ENCODE measurements around the gene JPH3. TPM values are rescaled to one million over a fixed set of nuclear protein-coding genes. Genes with fewer than 3 reads are reported as not detected.
A peak's percentile ranks its signal among the peaks of the same experiment; 100 is the strongest.

JPH3 gene
- total RNA-seq, 2 experiments from 2014 or later: not detected

DNA sequence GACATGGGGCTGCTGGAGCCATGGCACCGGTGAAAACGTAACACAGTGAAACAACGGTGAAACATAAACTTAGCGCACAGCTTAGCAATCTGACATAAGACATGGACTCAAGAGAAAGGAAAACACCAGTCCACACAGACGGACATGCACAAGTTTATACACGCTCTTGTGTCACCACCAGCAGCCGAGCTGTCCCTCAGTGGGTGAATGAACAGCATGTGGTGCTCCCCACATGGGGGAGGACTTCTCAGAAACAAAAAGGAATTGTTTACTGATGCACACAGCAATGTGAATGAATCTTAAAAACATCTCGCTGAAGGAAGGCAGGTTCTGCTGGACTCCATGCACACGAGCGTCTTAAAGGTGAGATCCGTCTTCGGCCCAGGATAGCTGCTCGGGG, 129.3 kb downstream of the JPH3 start:
- intact Hi-C loops (cut with DNase I, micrococcal nuclease): no loop called here
- H3K36me3 ChIP-seq (ENCODE audit: insufficient read depth, low read length): peaks cover 68% of the 10 kb centered on the region
- ATAC-seq (ENCODE audit: poor library complexity): no peak
- Mint-ChIP-seq H3K27me3 (no peaks in the 10 kb centered on the region), H3K36me3 (ENCODE audit: low read depth) (peaks cover 66% of the 10 kb centered on the region), H3K27ac (no peak overlapping the region), H3K9me3 (no peaks in the 10 kb centered on the region), H3K4me1 (ENCODE audit: low read depth) (peaks cover 9% of the 10 kb centered on the region), H3K4me3 (no peak overlapping the region)
- no peaks in the 10 kb centered on the region for H3K27me3 ChIP-seq (ENCODE audit: control insufficient read depth in 1 of 2, insufficient read depth in 2 of 2, low read length in 2 of 2)
- no peak for DNase-seq
- POLR2A ChIA-PET: no interaction called here
- no peak overlapping the region for H3K27ac ChIP-seq (ENCODE audit: low read depth in 1 of 2, low read length in 2 of 2)
- no peak overlapping the region for H3K4me3 ChIP-seq (ENCODE audit: low read length)
- CTCF ChIA-PET: interaction anchor here (1.2 kb wide), 1 partner anchor 140 kb away, joined by 3 read pairs; no protein-coding TSS in a partner anchor
- H3K4me1 ChIP-seq (ENCODE audit: insufficient read depth, low read length): peaks cover 12% of the 10 kb centered on the region
- TF ChIP-seq CTCF (IDR thresholded peaks at IDR 0.05): no peak
- H3K9me3 ChIP-seq (ENCODE audit: control insufficient read depth in 1 of 2, insufficient read depth in 1 of 2, low read length in 2 of 2): no peaks in the 10 kb centered on the region

DNA sequence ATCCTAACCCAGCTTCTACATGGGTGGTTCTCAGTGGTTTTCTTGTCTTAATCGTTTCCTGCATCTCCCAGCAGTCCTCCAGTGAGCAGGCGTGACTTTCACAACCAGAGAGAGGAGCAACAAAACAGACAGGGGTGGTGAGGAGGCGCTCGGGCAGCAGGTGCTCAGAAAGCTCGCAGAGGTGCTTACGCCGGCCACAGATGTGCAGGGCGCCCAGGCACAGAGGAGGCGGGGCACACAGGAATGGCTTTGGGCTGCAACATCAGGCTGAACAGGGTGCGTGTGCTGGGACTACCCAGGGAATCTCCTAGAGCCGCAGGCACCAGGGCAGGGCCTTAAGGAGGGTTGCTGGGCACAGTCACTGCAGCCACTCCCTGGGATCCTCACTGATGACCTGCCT, 130.9 kb downstream of the JPH3 start:
- ChIA-PET CTCF (no interaction called here), POLR2A (no interaction called here)
- no peak overlapping the region for H3K27ac ChIP-seq (ENCODE audit: low read depth in 1 of 2, low read length in 2 of 2)
- H3K36me3 Mint-ChIP-seq (ENCODE audit: low read depth): peaks cover 50% of the 10 kb centered on the region
- no peak for TF ChIP-seq CTCF (IDR thresholded peaks at IDR 0.05)
- DNase-seq: peak in 3 of 14 experiments; percentile 12 to 51 (median 15)
- no peaks in the 10 kb centered on the region for H3K27me3 ChIP-seq (ENCODE audit: control insufficient read depth in 1 of 2, insufficient read depth in 2 of 2, low read length in 2 of 2)
- H3K4me3 Mint-ChIP-seq: no peak overlapping the region
- no peaks in the 10 kb centered on the region for H3K9me3 ChIP-seq (ENCODE audit: control insufficient read depth in 1 of 2, insufficient read depth in 1 of 2, low read length in 2 of 2)
- H3K27ac Mint-ChIP-seq: no peak overlapping the region
- peaks cover 12% of the 10 kb centered on the region for H3K4me1 ChIP-seq (ENCODE audit: insufficient read depth, low read length)
- intact Hi-C loops (cut with DNase I, micrococcal nuclease): no loop called here
- H3K4me3 ChIP-seq (ENCODE audit: low read length): no peak overlapping the region
- H3K9me3 Mint-ChIP-seq: no peaks in the 10 kb centered on the region
- ATAC-seq (ENCODE audit: poor library complexity): peak; percentile 52
- no peaks in the 10 kb centered on the region for H3K27me3 Mint-ChIP-seq
- H3K36me3 ChIP-seq (ENCODE audit: insufficient read depth, low read length): peaks cover 61% of the 10 kb centered on the region
- H3K4me1 Mint-ChIP-seq (ENCODE audit: low read depth): peaks cover 9% of the 10 kb centered on the region

- Mint-ChIP-seq H3K4me1 (ENCODE audit: low read depth) (peaks cover 9% of the 10 kb centered on the region), H3K27ac (no peak overlapping the region), H3K9me3 (no peaks in the 10 kb centered on the region), H3K27me3 (no peaks in the 10 kb centered on the region), H3K36me3 (ENCODE audit: low read depth) (peaks cover 39% of the 10 kb centered on the region), H3K4me3 (no peak overlapping the region)
- H3K4me3 ChIP-seq (ENCODE audit: low read length): no peak overlapping the region
- no peaks in the 10 kb centered on the region for H3K9me3 ChIP-seq (ENCODE audit: control insufficient read depth in 1 of 2, insufficient read depth in 1 of 2, low read length in 2 of 2)
- intact Hi-C loops (cut with DNase I, micrococcal nuclease): no loop called here
- peaks cover 12% of the 10 kb centered on the region for H3K4me1 ChIP-seq (ENCODE audit: insufficient read depth, low read length)
- no peak for TF ChIP-seq CTCF (IDR thresholded peaks at IDR 0.05)
- ChIA-PET POLR2A (interaction anchor here (0.6 kb wide), 1 partner anchor 292 kb away, joined by 3 read pairs; no protein-coding TSS in a partner anchor), CTCF (no interaction called here)
- DNase-seq (no peak), ATAC-seq (ENCODE audit: poor library complexity) (no peak)
- H3K36me3 ChIP-seq (ENCODE audit: insufficient read depth, low read length): peaks cover 49% of the 10 kb centered on the region
- H3K27ac ChIP-seq (ENCODE audit: low read depth in 1 of 2, low read length in 2 of 2): no peak overlapping the region
- no peaks in the 10 kb centered on the region for H3K27me3 ChIP-seq (ENCODE audit: control insufficient read depth in 1 of 2, insufficient read depth in 2 of 2, low read length in 2 of 2)
These were observed 132.3 kb downstream of the JPH3 start for GRCh38 chr16:87734644-87735043.

Data from CD4-positive, alpha-beta T cell (primary cell).